ENCODE data around the gene P4HA2.

Gene P4HA2

DNA sequence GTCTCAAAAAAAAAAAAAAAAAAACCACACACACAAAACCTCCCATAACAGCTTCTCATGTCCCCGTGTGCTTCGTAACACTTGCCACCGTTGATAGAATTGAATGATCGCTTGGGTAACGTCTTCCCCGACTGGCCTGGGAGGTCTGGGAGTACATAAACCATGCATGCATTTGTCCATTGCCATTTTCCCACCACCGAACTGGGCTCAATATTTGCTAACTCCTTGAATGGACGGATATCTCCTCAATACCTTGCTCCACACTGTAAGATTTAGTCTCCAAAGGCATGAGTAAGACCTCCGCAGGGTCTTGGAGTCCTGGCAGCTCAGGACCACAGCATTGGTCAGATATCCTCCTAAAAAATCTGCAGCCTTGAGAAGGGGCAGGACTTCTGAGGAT, 3.2 kb upstream of the P4HA2 start:
- Histone ChIP-seq H3F3A (ENCODE audit: low read depth) (no peaks in the 10 kb centered on the region), H3K79me2 (ENCODE audit: insufficient read depth, low read length) (no peaks in the 10 kb centered on the region), H3K36me3 (ENCODE audit: insufficient read depth, low read length) (no peaks in the 10 kb centered on the region), H3K9me3 (ENCODE audit: insufficient read depth, low read depth, low read length) (no peaks in the 10 kb centered on the region), H3K4me1 (ENCODE audit: insufficient read depth, low read length, poor library complexity, severe bottlenecking) (peaks cover 33% of the 10 kb centered on the region), H3K9ac (ENCODE audit: low read depth, low read length, poor library complexity, severe bottlenecking) (no peak overlapping the region), H3K4me2 (ENCODE audit: low read depth, low read length, poor library complexity, severe bottlenecking) (peak overlapping the region; percentile 64), H2AFZ (ENCODE audit: low read length) (no peak overlapping the region; the same call in 1 of the 2 replicates), H3K27me3 (ENCODE audit: insufficient read depth, low read length, poor library complexity, severe bottlenecking) (no peaks in the 10 kb centered on the region), H4K20me1 (ENCODE audit: insufficient read depth, low read length, poor library complexity, severe bottlenecking) (no peaks in the 10 kb centered on the region), H3K9me2 (replicated peaks; ENCODE audit: low read depth, low read length) (no peaks in the 10 kb centered on the region), H3K4me3 (ENCODE audit: low read length, poor library complexity, severe bottlenecking) (no peak overlapping the region)
- no peak for TF ChIP-seq CTCF (conservative IDR thresholded peaks at IDR 0.05; ENCODE audit: low read length)
- no peak for TF ChIP-seq EZH2phosphoT487 (IDR thresholded peaks at IDR 0.05; ENCODE audit: borderline replicate concordance)

DNA sequence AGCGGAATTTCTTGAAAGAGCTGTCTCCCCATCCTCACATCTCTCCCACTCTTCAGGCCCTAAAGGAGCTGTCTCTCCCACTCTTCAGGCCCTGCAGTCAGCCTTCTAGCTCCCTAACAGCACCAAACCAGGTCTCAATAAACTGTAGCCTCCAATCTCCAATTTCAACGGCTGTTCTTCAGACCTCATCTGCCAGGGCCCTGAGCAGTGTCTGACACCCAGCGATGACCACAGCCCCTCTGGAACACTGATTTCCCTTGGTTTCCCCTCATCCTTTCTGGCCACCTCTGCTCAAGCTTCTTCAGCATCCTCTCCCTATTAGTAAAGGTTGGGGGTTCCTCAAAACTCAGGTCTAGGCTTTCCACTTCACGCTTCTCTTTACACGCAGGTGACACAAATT, 1.6 kb upstream of the P4HA2 start:
- peak overlapping the region; percentile 52 for H3K4me2 ChIP-seq (ENCODE audit: low read depth, low read length, poor library complexity, severe bottlenecking)
- no peaks in the 10 kb centered on the region for H3K27me3 ChIP-seq (ENCODE audit: insufficient read depth, low read length, poor library complexity, severe bottlenecking)
- no peak overlapping the region for H3K4me3 ChIP-seq (ENCODE audit: low read length, poor library complexity, severe bottlenecking)
- H3K9me2 ChIP-seq (replicated peaks; ENCODE audit: low read depth, low read length) = no peaks in the 10 kb centered on the region
- H3K4me1 ChIP-seq (ENCODE audit: insufficient read depth, low read length, poor library complexity, severe bottlenecking) = peaks cover 36% of the 10 kb centered on the region
- no peaks in the 10 kb centered on the region for H3F3A ChIP-seq (ENCODE audit: low read depth)
- no peak overlapping the region for H2AFZ ChIP-seq (ENCODE audit: low read length)
- H4K20me1 ChIP-seq (ENCODE audit: insufficient read depth, low read length, poor library complexity, severe bottlenecking) = no peaks in the 10 kb centered on the region
- no peaks in the 10 kb centered on the region for H3K36me3 ChIP-seq (ENCODE audit: insufficient read depth, low read length)
- no peaks in the 10 kb centered on the region for H3K79me2 ChIP-seq (ENCODE audit: insufficient read depth, low read length)
- no peak overlapping the region for H3K9ac ChIP-seq (ENCODE audit: low read depth, low read length, poor library complexity, severe bottlenecking)
- H3K9me3 ChIP-seq (ENCODE audit: insufficient read depth, low read depth, low read length) = no peaks in the 10 kb centered on the region
- TF ChIP-seq CTCF (conservative IDR thresholded peaks at IDR 0.05; ENCODE audit: low read length) (no peak), EZH2phosphoT487 (IDR thresholded peaks at IDR 0.05; ENCODE audit: borderline replicate concordance) (no peak)

GRCh38 chr5:132228241-132229035, 785 bp upstream of the P4HA2 start:
- Histone ChIP-seq H3K79me2 (ENCODE audit: insufficient read depth, low read length) (no peaks in the 10 kb centered on the region), H2AFZ (ENCODE audit: low read length) (no peak overlapping the region), H3K4me3 (ENCODE audit: low read length, poor library complexity, severe bottlenecking) (no peak overlapping the region), H4K20me1 (ENCODE audit: insufficient read depth, low read length, poor library complexity, severe bottlenecking) (no peaks in the 10 kb centered on the region), H3K36me3 (ENCODE audit: insufficient read depth, low read length) (no peaks in the 10 kb centered on the region), H3K9me2 (replicated peaks; ENCODE audit: low read depth, low read length) (no peaks in the 10 kb centered on the region), H3K4me2 (ENCODE audit: low read depth, low read length, poor library complexity, severe bottlenecking) (no peak overlapping the region), H3K27me3 (ENCODE audit: insufficient read depth, low read length, poor library complexity, severe bottlenecking) (no peaks in the 10 kb centered on the region), H3K4me1 (ENCODE audit: insufficient read depth, low read length, poor library complexity, severe bottlenecking) (peaks cover 36% of the 10 kb centered on the region), H3K9me3 (ENCODE audit: insufficient read depth, low read depth, low read length) (no peaks in the 10 kb centered on the region), H3F3A (ENCODE audit: low read depth) (no peaks in the 10 kb centered on the region), H3K9ac (ENCODE audit: low read depth, low read length, poor library complexity, severe bottlenecking) (no peak overlapping the region)
- TF ChIP-seq EZH2phosphoT487 (IDR thresholded peaks at IDR 0.05; ENCODE audit: borderline replicate concordance) = no peak

GRCh38 chr5:132227235-132227484, 493 bp downstream of the P4HA2 start:
- Histone ChIP-seq H3K9me3 (ENCODE audit: insufficient read depth, low read depth, low read length) (no peaks in the 10 kb centered on the region), H4K20me1 (ENCODE audit: insufficient read depth, low read length, poor library complexity, severe bottlenecking) (no peaks in the 10 kb centered on the region), H2AFZ (ENCODE audit: low read length) (no peak overlapping the region), H3K9ac (ENCODE audit: low read depth, low read length, poor library complexity, severe bottlenecking) (no peak overlapping the region), H3F3A (ENCODE audit: low read depth) (no peaks in the 10 kb centered on the region), H3K4me2 (ENCODE audit: low read depth, low read length, poor library complexity, severe bottlenecking) (no peak overlapping the region), H3K79me2 (ENCODE audit: insufficient read depth, low read length) (no peaks in the 10 kb centered on the region), H3K4me3 (ENCODE audit: low read length, poor library complexity, severe bottlenecking) (no peak overlapping the region), H3K9me2 (replicated peaks; ENCODE audit: low read depth, low read length) (no peaks in the 10 kb centered on the region), H3K27me3 (ENCODE audit: insufficient read depth, low read length, poor library complexity, severe bottlenecking) (no peaks in the 10 kb centered on the region), H3K36me3 (ENCODE audit: insufficient read depth, low read length) (no peaks in the 10 kb centered on the region), H3K4me1 (ENCODE audit: insufficient read depth, low read length, poor library complexity, severe bottlenecking) (peaks cover 36% of the 10 kb centered on the region)
- TF ChIP-seq CTCF (conservative IDR thresholded peaks at IDR 0.05; ENCODE audit: low read length) = no peak
- no peak for TF ChIP-seq EZH2phosphoT487 (IDR thresholded peaks at IDR 0.05; ENCODE audit: borderline replicate concordance)
